Measurements from ENCODE around the gene KIAA1217.

The KIAA1217 gene

DNA sequence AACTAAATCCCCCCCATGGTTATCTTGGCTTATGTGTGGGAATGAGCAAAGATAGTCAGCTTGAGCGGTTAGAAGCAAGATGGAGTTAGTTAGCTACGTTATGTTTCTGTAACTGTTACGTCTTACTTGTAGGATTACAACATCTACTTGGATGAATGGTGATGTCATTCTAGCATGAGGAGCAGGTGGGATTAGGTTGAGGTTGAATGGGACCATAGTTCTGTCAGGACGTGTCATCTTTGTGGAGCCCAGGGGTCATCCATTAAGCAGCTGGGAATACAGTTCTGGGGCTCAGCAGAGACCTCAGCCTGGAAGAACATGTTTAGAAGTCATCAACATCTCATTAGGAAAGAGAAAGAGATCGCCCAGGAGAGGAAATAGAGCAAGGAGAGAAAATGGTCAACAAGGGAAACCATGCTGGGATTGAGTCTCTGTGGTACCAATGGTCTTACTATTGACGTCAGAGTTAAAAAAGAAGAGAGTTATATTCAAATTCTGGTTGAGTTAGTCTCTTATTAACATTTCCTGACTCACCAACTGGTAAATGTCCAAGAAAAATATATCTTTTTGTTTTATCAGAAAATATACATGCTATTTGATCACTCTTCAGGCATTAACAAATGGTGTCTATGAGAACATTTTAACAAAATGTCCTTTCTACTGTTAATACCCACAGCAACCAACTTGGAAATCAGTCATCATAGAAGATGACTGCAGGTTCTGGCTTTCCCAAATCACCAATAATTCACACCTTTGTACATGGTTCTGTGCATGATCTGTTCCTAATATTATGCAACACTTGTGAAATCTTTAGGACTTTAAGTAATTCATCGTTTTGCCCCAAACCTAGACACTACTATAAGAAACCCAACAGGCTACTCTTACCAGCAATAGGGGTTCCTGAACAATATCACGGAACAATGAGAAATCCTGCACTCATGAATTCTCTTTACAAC lies 96.9 kb downstream of the KIAA1217 start:
- no peak overlapping the region for H3K27ac ChIP-seq
- TF ChIP-seq, protein P1, sequence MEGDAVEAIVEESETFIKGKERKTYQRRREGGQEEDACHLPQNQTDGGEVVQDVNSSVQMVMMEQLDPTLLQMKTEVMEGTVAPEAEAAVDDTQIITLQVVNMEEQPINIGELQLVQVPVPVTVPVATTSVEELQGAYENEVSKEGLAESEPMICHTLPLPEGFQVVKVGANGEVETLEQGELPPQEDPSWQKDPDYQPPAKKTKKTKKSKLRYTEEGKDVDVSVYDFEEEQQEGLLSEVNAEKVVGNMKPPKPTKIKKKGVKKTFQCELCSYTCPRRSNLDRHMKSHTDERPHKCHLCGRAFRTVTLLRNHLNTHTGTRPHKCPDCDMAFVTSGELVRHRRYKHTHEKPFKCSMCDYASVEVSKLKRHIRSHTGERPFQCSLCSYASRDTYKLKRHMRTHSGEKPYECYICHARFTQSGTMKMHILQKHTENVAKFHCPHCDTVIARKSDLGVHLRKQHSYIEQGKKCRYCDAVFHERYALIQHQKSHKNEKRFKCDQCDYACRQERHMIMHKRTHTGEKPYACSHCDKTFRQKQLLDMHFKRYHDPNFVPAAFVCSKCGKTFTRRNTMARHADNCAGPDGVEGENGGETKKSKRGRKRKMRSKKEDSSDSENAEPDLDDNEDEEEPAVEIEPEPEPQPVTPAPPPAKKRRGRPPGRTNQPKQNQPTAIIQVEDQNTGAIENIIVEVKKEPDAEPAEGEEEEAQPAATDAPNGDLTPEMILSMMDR (conservative IDR thresholded peaks at IDR 0.05): no peak
- TF ChIP-seq ZFX (IDR thresholded peaks at IDR 0.05): no peak

GRCh38 chr10:24306507-24306875 lies 97.6 kb downstream of the KIAA1217 start:
- H3K27ac ChIP-seq: no peak overlapping the region
- TF ChIP-seq, protein P1 (conservative IDR thresholded peaks at IDR 0.05): no peak
- no peak for TF ChIP-seq ZFX (IDR thresholded peaks at IDR 0.05)

- no peak overlapping the region for H3K27ac ChIP-seq
- no peak for TF ChIP-seq ZFX (IDR thresholded peaks at IDR 0.05)
- TF ChIP-seq, protein P1 (conservative IDR thresholded peaks at IDR 0.05): no peak
These were observed 98.2 kb downstream of the KIAA1217 start for GRCh38 chr10:24307116-24307515.

DNA sequence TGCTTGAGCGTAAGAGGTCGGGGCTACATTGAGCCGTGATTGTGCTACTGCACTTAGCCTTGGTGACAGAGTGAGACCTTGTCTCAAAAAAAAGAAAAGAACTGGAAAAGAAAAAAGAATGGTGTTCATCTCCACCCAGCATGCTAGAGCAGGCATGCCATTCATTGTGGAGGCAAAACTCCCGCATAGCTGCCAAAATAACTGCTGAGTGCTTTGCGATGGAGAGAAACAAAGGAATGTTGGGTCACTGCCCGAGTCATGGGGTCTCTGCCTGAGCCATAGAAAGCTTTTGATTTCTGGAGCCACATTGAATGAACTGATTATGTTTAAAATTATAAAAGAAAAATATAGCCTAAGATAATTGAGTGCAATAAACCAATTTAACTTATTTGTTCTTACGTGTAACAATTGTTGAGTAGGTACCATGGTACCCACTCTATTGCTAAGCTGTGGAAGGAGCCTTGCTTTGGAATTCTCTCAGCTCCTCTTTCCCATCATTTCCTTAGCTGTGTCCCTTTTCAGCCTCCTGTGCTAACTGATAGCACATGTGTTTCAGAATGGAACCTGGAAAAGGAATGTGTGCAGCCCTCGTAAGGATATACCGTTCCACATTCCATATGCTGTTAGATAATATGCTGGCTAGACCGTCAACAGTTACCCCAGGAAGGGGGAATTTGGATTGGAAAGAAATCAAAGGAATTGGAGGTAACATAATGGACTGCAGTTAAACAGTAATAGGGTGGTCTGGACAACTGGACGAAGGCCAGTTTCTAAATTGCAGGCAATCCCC lies 99.0 kb downstream of the KIAA1217 start:
- H3K27ac ChIP-seq: no peak overlapping the region
- no peak for TF ChIP-seq ZFX (IDR thresholded peaks at IDR 0.05)
- TF ChIP-seq, protein P1 (conservative IDR thresholded peaks at IDR 0.05): no peak

DNA sequence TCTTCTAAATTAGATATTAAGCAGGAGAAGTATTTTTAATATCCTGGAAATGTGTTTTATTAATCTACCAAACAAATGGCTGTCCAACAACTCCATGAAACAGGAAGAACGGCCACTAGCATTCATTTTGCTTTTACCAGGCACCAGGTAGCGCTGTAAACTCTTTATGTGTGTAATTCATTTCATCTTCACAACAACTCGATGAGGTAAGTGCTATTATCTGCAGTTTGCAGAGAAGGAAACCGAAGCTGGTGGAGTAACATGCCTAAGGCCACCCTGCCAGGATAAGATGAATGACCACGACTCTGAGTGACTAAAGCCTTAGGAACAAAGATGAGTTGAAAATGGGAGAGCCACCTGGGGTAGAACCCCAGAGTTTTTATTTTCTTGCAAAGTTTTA lies 101.2 kb downstream of the KIAA1217 start:
- no peak overlapping the region for H3K27ac ChIP-seq
- TF ChIP-seq, protein P1 (conservative IDR thresholded peaks at IDR 0.05): no peak
- no peak for TF ChIP-seq ZFX (IDR thresholded peaks at IDR 0.05)

DNA sequence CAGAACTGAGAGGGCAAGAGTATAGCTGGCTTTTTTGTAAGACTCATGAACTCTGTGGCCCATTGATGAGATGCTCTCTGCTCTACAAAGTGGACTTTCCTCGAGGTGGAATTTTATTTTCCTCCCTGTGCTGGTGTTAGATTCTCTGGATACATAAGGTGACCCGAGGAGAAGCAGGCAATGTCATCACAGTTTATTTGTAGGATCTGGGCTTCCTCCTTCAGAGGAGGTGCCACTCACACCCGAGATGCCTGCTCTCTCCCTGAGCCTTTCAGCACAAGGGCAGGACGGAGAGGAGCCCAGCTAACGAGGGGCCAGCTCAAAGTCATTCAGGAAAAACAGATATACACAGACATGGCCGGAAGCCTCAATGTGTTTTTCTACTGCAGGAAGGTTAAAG lies 103.0 kb downstream of the KIAA1217 start:
- H3K27ac ChIP-seq: no peak overlapping the region
- TF ChIP-seq, protein P1 (conservative IDR thresholded peaks at IDR 0.05): no peak
- no peak for TF ChIP-seq ZFX (IDR thresholded peaks at IDR 0.05)

DNA sequence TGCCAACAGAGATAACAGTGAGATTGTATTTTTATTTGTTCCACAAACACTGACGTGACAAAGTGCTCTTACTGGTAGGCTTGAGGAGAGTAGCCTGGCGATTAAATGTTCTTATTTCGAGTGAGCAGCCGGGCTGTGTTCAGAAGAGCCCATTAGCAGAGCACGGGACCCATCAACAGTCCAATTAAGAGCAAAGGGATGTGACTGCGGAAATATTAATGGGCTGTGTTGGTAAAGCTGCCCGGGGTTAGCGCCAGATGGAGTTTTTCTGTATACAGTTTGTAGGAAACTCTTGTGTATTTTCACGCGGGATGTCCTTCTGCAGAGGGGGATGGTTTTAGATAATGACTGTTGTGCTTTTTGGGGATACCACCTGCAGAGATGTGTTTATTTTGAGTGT lies 104.3 kb downstream of the KIAA1217 start:
- no peak for TF ChIP-seq ZFX (IDR thresholded peaks at IDR 0.05)
- TF ChIP-seq, protein P1 (conservative IDR thresholded peaks at IDR 0.05): no peak

More for the DNA sequence above, 104.3 kb downstream of the KIAA1217 start:
- H3K27ac ChIP-seq: no peak overlapping the region
